Hepatocyte (in vitro differentiated cells): ENCODE results near the gene SLC30A4. TPM values are rescaled to one million over a fixed set of nuclear protein-coding genes. Genes with fewer than 3 reads are reported as not detected.
"Not testable (repeated sequence)": the region's sequence is repeated elsewhere in the genome, so short reads cannot be mapped to it uniquely, and the experiment has no call there.

Source experiments
- DNase-seq: peaks from one replicate; pipeline ENCODE4 v3.0.0-alpha.2; 2016; ENCODE audit warnings: low spot score
- H2AFZ ChIP-seq: fragments of 200-600 bp; sonication (generic); 2 replicates; pipeline ENCODE4 v1.6.0; 2016; ENCODE audit warnings: antibody characterized with exemption, mild to moderate bottlenecking
- H3K27ac ChIP-seq: fragments of 200-600 bp; sonication (generic); 2 replicates; pipeline ENCODE4 v1.5.1; 2016; ENCODE audit warnings: mild to moderate bottlenecking
- H3K27me3 ChIP-seq: fragments of 200-600 bp; sonication (generic); 2 replicates; pipeline ENCODE4 v1.6.1; 2016
- H3K36me3 ChIP-seq: fragments of 200-600 bp; sonication (generic); replicated peaks from 2 replicates; pipeline ENCODE4 v1.5.1; 2016; ENCODE audit warnings: low read depth; ENCODE audit not compliant: insufficient read depth
- H3K4me1 ChIP-seq: fragments of 200-600 bp; sonication (generic); 2 replicates; pipeline ENCODE4 v1.5.1; 2016; ENCODE audit warnings: mild to moderate bottlenecking, moderate library complexity; ENCODE audit not compliant: insufficient read depth
- H3K4me2 ChIP-seq: fragments of 200-600 bp; sonication (generic); 2 replicates; pipeline ENCODE4 v1.6.0; 2016
- H3K4me3 ChIP-seq: fragments of 200-600 bp; sonication (generic); 2 replicates; pipeline ENCODE4 v1.5.1; 2016; ENCODE audit warnings: mild to moderate bottlenecking
- H3K79me2 ChIP-seq: fragments of 200-600 bp; sonication (generic); 2 replicates; pipeline ENCODE4 v1.6.0; 2017; ENCODE audit warnings: mild to moderate bottlenecking
- H3K9me2 ChIP-seq: fragments of 200-600 bp; sonication (generic); replicated peaks from 2 replicates; pipeline ENCODE4 v1.6.0; 2017; ENCODE audit warnings: mild to moderate bottlenecking; ENCODE audit not compliant: insufficient read depth
- H3K9me3 ChIP-seq: fragments of 200-600 bp; sonication (generic); 2 replicates; pipeline ENCODE4 v1.5.1; 2016; ENCODE audit warnings: low read depth, mild to moderate bottlenecking
- H4K20me1 ChIP-seq: fragments of 200-600 bp; sonication (generic); 2 replicates; pipeline ENCODE4 v1.6.0; 2016; ENCODE audit warnings: mild to moderate bottlenecking; ENCODE audit not compliant: insufficient read depth, poor library complexity, severe bottlenecking
- EZH2 ChIP-seq: fragments of 200-600 bp; sonication (generic); IDR thresholded peaks from 2 replicates; pipeline ENCODE4 v1.6.1; 2016; ENCODE audit warnings: antibody characterized with exemption, mild to moderate bottlenecking, borderline replicate concordance
- EZH2phosphoT487 ChIP-seq: fragments of 200-600 bp; sonication (generic); IDR thresholded peaks from one replicate; pipeline ENCODE4 v1.6.1; 2018; ENCODE audit warnings: antibody characterized with exemption, mild to moderate bottlenecking, low read depth, moderate library complexity; ENCODE audit not compliant: unreplicated experiment, severe bottlenecking
- WGBS: methylation state at CpG from one replicate; pipeline ENCODE4 v1.1.6; 2016; ENCODE audit warnings: low lambda C conversion rate; ENCODE audit errors: missing lambda C conversion rate; 5-methylcytosine and 5-hydroxymethylcytosine counted together
- polyA plus RNA-seq: library from polyadenylated mRNA; unstranded; fragments of >200 nt; fragmentation: Nextera tagmentation; extraction: Ambion mirVana; gene quantifications from 2 replicates; pipeline ENCODE4 v1.2.1, GENCODE V29; 2016
- total RNA-seq: library from RNA; depleted of rRNA; stranded (reverse); fragments of >200 nt; gene quantifications from 2 replicates; pipeline ENCODE4 v1.2.3, GENCODE V29; 2014
- TF ChIP-seq, protein P1 (sequence below): fragments of 200-600 bp; sonication (generic); IDR thresholded peaks from 2 replicates; pipeline ENCODE4 v1.5.1; 2016; ENCODE audit warnings: antibody characterized with exemption, mild to moderate bottlenecking; ENCODE audit not compliant: poor library complexity

The SLC30A4 gene
- total and polyA plus RNA-seq, 2 experiments from 2014 or later = 2.9 to 4.1 TPM

DNA sequence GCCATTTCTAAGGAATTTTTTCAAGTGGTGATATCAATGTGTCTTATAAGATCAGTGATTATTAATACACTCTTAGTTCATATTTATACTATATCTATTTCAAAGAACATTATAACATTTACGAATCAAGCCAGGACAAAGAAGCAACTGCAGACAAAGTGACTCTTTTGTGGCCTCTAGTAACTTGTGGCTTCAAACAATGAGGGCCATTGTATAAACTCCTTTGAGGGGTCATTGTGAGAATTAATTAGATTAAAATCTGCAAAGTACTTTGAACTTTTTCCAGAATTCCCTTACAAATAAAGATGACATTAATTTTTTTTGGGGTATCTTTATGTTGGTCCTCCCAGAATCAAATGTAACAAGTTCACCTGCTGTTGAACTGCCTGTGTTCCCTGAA, 12.3 kb upstream of the SLC30A4 start:
- Histone ChIP-seq H3K4me3 (no peak overlapping the region), H3K27ac (no peak overlapping the region), H3K79me2 (no peaks in the 10 kb centered on the region), H3K27me3 (no peaks in the 10 kb centered on the region), H4K20me1 (no peaks in the 10 kb centered on the region), H3K9me3 (no peaks in the 10 kb centered on the region), H3K4me2 (no peak overlapping the region), H3K36me3 (no peaks in the 10 kb centered on the region), H2AFZ (no peak overlapping the region), H3K9me2 (no peaks in the 10 kb centered on the region), H3K4me1 (no peaks in the 10 kb centered on the region)
- no peak for TF ChIP-seq EZH2phosphoT487
- TF ChIP-seq, protein P1, sequence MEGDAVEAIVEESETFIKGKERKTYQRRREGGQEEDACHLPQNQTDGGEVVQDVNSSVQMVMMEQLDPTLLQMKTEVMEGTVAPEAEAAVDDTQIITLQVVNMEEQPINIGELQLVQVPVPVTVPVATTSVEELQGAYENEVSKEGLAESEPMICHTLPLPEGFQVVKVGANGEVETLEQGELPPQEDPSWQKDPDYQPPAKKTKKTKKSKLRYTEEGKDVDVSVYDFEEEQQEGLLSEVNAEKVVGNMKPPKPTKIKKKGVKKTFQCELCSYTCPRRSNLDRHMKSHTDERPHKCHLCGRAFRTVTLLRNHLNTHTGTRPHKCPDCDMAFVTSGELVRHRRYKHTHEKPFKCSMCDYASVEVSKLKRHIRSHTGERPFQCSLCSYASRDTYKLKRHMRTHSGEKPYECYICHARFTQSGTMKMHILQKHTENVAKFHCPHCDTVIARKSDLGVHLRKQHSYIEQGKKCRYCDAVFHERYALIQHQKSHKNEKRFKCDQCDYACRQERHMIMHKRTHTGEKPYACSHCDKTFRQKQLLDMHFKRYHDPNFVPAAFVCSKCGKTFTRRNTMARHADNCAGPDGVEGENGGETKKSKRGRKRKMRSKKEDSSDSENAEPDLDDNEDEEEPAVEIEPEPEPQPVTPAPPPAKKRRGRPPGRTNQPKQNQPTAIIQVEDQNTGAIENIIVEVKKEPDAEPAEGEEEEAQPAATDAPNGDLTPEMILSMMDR = no peak
- no peak for TF ChIP-seq EZH2
- no peak for DNase-seq
- 73% methylated on average over 1 of the region's 1 CpG for WGBS

DNA sequence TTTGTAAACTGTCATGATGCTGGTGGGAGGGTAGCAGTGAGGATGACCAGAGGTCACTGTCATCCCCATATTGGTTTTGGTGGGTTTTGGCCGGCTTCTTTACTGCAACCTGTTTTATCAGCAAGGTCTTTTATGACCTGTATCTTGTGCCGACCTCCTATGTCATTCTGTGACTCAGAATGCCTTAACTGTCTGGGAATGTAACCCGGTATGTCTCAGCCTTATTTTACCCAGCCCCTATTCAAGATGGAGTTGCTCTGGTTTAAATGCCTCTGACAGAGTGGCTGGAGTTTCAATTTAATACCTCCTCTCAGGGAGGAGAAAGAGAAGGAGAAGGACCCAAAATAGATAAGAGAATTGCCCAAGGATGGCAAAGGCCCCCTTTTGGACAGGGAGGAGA, 10.3 kb upstream of the SLC30A4 start:
- H4K20me1 ChIP-seq, H3K4me3 ChIP-seq: not testable (repeated sequence)

DNA sequence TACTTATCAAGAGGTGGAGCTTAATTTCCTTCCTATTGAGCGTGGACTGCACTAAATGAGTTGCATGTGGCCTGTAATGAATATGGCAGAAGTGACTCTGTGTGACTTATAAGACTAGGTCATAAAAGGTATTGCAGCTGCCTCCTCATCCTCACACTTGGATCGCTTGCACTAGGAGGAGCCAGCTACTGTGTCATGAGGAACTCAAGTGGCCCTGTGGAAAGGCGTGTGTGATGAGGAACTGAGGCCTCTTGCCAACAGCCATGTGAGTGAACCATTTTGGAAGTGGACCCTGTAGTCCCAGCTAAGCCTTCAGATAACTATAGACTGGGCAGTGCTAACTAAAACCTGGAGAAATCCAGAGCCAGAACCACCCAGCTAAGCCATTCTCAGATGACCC, 7.1 kb upstream of the SLC30A4 start:
- Histone ChIP-seq H4K20me1 (no peaks in the 10 kb centered on the region), H2AFZ (no peak overlapping the region), H3K4me1 (no peaks in the 10 kb centered on the region), H3K36me3 (no peaks in the 10 kb centered on the region), H3K27ac (no peak overlapping the region), H3K27me3 (peaks cover 6% of the 10 kb centered on the region), H3K4me3 (no peak overlapping the region), H3K9me2 (no peaks in the 10 kb centered on the region), H3K9me3 (no peaks in the 10 kb centered on the region), H3K4me2 (no peak overlapping the region), H3K79me2 (no peaks in the 10 kb centered on the region)
- 88% methylated on average over 3 of the region's 3 CpGs for WGBS
- DNase-seq = no peak
- no peak for TF ChIP-seq EZH2
- TF ChIP-seq, protein P1 = no peak
- TF ChIP-seq EZH2phosphoT487 = no peak

More for the DNA sequence above, 10.3 kb upstream of the SLC30A4 start:
- H3K4me2 ChIP-seq, H3K27ac ChIP-seq, H2AFZ ChIP-seq, H3K79me2 ChIP-seq, H3K4me1 ChIP-seq, H3K9me3 ChIP-seq, H3K9me2 ChIP-seq, H3K36me3 ChIP-seq, DNase-seq, H3K27me3 ChIP-seq: not testable (repeated sequence)
- WGBS = 67% methylated on average over 3 of the region's 3 CpGs

DNA sequence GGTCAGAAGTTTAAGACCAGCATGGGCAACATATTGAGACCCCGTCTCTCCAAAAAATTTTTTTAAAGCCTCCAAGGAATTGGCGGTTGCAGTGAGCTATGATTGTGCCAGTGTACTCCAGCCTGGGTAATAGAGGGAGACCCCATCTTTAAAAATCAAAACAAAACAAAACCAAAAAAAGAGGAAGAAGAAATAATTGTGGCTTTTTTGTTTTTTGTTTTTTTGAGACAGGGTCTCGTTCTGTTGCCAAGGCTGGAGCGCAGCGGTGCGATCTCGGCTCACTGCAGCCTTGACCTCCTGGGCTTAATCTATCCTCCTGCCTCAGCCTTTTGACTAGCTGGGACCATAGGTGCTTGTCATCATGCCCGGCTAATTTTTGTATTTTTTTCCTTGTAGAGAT, 4.5 kb upstream of the SLC30A4 start:
- peaks cover 14% of the 10 kb centered on the region for H3K27me3 ChIP-seq
- WGBS = 94% methylated on average over 8 of the region's 8 CpGs
- TF ChIP-seq EZH2 (no peak), EZH2phosphoT487 (no peak)
- TF ChIP-seq, protein P1 = no peak
- DNase-seq = no peak
- no peaks in the 10 kb centered on the region for H3K9me3 ChIP-seq
- H2AFZ ChIP-seq = no peak overlapping the region
- H3K4me1 ChIP-seq = no peaks in the 10 kb centered on the region
- no peaks in the 10 kb centered on the region for H4K20me1 ChIP-seq
- no peak overlapping the region for H3K27ac ChIP-seq
- no peaks in the 10 kb centered on the region for H3K9me2 ChIP-seq
- H3K4me3 ChIP-seq = no peak overlapping the region
- no peak overlapping the region for H3K4me2 ChIP-seq
- no peaks in the 10 kb centered on the region for H3K36me3 ChIP-seq
- H3K79me2 ChIP-seq = no peaks in the 10 kb centered on the region
